HG03039 (cell line): ENCODE measurements around the gene FRMD4A.

Source experiments
- ATAC-seq: cut with Tn5 transposase; IDR thresholded peaks from one replicate; pipeline ENCODE4 v1.9.1; 2021; ENCODE audit warnings: mild to moderate bottlenecking, moderate library complexity; ENCODE audit not compliant: unreplicated experiment

Gene FRMD4A

DNA sequence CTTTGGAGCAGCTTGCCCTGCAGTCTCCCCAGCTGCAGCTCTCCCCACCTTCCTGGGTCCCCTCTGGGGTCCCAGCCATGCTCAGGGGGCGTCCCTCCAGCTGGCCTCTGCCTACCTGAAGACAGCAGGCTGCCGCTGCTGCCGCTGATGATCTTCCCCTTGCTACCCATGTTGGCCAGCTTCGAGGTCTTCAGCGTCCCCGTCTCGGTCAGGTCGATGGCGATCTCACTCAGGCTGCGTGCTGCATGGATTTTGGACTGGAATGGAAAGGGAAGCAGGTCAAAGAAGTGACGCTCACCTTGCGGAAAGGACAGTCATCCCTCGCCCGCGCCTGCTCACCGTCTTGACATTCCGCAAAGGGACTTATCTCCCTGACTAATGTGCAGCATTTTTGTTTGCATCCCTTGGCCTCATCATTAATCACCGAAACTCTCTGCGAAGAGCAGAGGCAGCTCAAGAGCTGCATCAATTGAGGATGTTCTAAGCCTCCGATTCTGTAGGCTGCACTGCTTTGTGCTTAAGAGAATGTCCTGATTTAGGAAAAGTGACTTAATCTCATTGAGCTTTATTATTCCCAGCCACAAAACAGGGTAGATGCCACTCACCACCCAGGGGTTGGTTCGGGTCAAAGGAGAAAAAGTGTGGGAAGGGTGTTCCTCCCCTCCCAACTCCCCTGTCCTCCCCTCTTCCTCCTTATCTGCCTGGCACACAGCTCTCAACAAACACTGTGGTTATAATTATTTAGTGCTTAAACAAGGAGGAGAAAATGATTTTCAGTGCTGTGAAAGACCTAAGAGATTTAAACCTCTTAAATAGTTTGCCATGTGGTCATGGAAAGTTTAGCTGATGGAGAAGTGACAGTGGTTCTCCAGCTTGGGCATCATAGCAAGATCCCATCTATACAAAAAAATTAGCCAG lies 636.7 kb downstream of the FRMD4A start:
- ATAC-seq = no peak

DNA sequence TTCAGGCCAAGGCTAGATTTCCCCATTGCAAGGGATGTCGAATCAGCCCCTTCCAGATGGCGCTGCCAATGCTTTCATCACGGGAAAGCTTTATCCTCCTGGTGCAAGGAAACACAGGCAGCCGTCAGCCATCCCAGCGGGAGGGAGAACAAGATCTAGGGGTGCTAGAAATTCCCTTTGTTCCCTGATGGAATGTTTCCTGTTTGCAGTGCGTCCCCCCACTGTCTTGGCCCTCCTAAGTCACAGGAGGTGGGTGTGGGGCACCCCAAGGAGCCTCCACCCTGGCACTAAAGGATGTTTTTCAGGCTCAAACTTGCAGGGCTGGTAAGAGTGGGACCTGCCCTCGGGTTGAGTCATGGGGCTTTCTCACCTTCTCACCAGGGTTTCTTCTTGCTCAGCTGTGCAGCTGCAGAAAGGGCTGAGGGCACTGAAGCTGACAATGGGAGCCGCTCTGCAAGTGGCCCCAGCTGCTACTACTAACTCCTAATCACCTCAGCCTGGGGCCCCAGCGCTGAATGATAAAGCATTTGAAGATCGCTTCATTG lies 640.4 kb downstream of the FRMD4A start:
- no peak for ATAC-seq

DNA sequence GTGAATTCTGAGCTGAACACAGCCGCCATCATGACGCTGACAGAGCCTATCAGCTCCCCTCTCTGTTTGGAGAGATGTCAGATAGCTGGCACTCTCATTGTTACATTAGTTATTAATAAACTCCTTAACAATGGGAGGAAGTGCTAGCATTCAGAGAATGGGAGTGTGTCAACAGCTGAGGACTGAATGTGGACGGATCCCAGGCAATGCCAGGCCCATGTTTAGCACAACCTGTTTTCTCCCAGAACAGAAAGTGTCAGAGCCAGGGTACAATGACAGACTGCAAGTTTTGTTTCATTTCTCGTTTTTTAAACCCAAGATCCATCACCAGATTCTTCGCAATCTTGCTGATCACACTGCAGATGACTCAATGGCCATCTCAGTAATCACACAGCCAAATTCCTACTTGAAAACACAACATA lies 644.4 kb downstream of the FRMD4A start:
- ATAC-seq = no peak

GRCh38 chr10:13685885-13686284 lies 644.8 kb downstream of the FRMD4A start:
- ATAC-seq = no peak

DNA sequence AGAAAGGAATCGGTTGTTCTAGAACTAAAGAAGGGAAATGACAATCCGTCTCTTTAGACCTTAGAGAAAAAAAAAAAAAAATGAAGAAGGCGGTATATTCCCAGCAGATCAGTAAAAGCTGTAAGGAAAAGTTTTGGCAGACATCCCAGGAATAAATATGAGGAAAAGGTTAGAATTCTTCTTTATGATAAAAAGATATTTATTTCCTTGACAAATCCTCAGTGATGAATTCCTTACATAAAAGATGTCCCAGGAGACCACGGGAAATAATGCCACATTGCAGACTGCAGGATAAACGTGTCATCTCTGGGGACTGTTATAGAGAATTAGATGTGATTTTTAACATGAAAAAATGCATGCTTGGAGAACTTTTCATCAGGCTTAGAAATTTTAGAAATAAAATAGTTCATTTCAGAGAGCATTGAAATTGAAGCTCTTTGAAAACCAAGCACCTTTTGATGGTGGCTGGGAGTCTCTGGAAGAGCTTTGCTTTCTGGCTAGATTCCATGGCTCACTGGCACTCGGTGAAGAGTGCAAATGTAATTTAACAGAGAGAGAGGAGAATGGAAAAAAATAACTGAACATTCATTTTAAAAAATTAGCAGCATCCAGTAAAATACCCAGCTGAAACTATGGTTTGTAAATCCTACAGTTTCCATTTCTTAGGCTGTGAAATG lies 645.8 kb downstream of the FRMD4A start:
- ATAC-seq = no peak

- no peak for ATAC-seq
These were observed 646.4 kb downstream of the FRMD4A start for GRCh38 chr10:13684252-13684791.

GRCh38 chr10:13683017-13683416 lies 647.7 kb downstream of the FRMD4A start:
- no peak for ATAC-seq

DNA sequence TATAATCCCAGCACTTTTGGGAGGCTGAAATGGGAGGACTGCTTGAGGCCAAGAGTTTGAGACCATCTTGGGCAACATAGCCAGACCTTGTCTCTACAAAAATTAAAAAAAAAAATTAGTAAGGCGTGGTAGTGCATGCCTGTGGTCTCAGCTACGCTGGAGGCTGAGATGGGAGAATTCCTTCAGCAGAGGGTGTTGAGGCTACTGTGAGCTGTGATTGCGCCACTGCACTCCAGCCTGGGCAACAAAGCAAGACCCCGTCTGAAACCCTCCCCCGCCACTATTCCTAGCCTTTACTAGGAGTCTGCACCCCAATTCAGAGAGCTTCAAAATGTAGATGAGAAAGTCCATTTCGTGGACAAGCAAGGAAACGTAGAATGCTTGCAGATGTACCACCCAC lies 648.8 kb downstream of the FRMD4A start:
- no peak for ATAC-seq

- ATAC-seq = no peak
These were observed 649.2 kb downstream of the FRMD4A start for GRCh38 chr10:13681528-13681927.

DNA sequence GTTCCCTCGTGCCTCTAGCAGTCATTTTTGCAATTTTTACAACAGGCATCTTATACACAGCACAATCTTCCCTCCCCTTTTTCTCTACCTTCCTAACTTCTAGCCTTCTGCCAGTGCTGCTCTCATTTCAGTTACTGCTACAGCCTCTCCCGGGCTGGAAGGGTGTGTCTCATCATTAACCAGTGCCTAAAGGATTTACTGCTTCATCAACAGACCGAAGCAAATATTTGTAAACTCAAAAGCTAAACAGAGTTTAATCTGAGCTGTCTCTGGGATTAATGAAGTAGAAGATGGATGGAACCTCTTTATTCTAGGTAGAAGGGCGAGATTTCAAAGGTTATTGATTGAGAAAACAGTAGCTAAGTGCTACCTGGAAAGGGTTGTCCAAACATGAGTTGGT lies 649.6 kb downstream of the FRMD4A start:
- ATAC-seq = no peak

GRCh38 chr10:13678101-13678843 lies 652.5 kb downstream of the FRMD4A start:
- no peak for ATAC-seq

DNA sequence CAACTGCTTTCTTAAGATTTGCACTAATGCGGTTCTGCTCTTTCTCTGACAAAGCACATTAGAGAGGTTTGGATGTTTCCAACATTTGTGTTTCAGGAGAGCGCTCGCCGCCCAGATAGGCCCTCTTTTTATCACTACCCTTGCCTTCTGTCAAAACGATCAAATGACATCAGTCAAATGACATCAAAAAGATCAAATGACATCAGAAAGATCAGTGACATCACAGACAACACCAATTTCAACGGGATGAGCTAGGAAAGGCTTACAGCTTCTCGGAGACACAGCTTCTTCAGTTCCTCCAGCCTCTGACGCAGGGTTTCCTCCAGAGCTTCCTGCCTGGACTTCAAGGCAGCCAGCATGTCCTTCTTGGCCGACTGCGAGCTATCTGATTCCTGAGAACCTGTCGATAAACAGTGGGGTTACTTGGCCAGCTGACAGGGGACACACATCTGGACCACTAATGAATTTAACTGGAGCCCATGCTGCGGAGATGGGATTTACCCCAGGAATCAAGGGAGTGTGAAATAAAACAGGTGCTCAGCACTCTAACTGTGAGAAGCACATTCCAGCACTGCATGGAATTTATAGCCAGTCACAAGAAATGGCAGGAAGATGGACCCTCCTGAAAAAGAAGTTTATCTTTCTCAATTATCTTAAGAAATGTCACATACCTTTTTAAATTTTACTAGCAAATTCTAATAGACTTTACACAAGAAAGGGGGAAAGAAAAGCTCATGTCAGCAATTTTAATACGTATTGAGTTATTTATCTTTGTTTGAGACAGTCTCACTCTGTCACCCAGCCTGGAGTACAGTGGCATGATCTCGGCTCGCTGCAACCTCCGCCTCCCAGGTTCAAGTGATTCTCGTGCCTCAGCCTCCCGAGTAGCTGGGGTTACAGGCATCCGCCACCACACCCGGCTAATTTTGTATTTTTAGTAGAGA lies 655.8 kb downstream of the FRMD4A start:
- ATAC-seq = no peak

GRCh38 chr10:13673156-13673555 lies 657.6 kb downstream of the FRMD4A start:
- no peak for ATAC-seq

GRCh38 chr10:13672548-13672947 lies 658.2 kb downstream of the FRMD4A start:
- no peak for ATAC-seq

DNA sequence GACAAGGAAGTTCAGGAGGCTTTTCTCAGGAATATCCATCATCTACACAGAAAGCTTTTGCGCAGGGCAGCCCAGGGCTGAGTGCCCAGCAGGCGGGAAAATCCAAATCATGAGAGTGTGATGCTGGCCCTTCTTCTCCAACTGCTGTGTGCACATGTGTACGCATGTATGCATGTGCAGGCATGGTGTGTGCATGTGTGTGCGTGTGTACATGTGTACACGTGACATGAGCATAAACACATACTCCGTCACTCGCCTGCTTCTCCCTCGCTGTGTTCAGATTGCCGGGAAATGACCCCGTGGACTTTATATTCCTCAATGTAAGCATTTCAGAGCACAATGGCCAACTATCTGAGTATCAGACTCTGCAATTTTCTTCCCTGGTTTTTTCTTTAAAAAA lies 658.8 kb downstream of the FRMD4A start:
- ATAC-seq = no peak

DNA sequence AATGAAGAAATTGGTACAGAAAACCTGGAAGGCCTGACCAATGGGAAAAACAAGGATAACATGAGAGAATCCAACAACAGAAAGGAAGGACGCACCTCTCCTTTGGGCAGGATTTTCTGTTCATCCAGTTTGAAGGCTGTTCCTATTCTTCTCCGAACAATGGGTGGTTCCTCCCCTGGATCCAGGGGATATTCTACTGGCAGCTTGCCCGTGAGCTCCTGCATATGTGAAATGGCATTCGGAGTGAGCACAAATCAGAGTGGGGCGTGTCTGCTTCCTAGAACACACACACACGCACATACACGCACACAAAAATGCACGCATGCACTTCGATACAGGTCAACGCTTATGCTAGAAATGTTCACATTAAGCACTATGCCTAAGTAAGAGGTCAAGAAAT lies 660.4 kb downstream of the FRMD4A start:
- no peak for ATAC-seq

DNA sequence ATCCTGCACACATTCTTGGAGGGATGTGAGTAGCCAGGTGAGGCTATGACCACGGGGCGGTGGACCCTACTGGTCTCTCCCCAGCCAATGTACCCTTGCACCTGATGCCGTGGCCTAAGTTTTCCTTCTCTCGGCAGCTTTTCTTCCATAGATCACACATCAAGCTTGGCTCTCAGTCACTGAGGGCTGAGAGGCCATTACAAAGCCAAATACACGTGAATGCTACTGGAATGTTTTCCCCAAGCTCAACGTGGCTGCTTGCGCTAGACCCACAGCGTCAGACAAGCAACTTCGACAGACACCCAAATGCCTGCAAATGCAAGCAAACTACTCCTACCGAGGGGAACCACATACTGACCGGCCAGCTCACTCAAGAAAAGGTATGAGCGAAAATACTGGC lies 660.8 kb downstream of the FRMD4A start:
- no peak for ATAC-seq

DNA sequence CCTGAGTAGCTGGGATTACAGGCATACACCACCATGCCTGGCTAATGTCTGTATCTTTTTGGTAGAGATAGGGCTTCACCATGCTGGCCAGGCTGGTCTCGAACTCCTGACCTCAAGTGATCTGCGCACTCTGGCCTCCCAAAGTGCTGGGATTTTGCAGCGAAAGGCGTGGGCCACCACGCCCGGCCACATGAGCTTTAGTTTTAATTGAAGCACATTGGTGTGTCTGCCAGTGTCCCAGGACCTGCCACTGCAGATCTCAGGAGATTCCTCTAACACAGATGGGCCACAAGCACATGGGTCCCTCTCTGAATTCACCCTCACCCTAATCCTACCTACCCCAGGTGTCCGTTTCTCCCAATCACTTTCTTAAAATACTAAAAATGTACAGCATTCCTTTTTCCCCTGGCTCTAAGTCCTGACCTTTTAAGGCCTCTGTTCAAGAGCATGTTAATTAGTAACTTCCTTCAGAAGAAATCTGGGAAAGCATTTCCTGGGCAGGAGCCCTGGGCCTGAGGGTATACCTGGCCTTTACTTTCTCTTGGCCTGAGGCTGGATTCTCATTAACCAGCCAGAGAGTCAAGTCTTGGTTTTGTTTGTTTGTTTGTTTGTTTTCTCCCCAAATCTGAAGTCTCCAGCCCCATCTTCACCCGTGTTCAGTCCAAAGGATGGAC lies 661.4 kb downstream of the FRMD4A start:
- no peak for ATAC-seq

DNA sequence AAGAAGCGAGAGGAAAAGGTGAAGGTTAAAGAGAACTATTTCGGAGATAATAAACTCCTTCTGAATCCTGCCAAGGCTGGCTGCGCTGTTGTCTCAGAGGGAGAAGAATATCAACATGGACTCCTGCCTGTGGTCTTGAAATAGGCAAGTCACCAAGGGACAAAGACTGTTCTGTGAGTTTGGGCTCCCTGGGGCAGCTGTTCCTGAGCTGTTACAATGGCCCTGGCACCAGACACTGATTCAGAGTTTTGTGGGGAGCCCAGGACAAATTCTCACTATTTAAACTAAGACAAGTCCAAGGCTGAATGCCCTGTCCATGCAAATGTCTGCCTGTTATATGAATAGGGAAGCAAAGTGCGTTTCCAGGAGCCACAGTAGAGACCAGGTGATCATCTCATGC lies 662.6 kb downstream of the FRMD4A start:
- no peak for ATAC-seq
